Forelimb muscle (tissue), 1 donor: ENCODE data around the gene HSPA12A. TPM values are rescaled to one million over a fixed set of nuclear protein-coding genes. Genes with fewer than 3 reads are reported as not detected.

Experiments
- DNase-seq: peaks from one replicate; pipeline ENCODE4 v3.0.0-alpha.2; 2013; ENCODE audit warnings: low read depth
- polyA plus RNA-seq: library from polyadenylated mRNA; unstranded; fragments of 120-200 nt; gene quantifications from one replicate; pipeline ENCODE4 v1.2.1, GENCODE V29; 2013; ENCODE audit not compliant: insufficient read length

HSPA12A gene
- polyA plus RNA-seq, 1 donor, result 5.3 TPM

GRCh38 chr10:116669080-116669479 is 73.3 kb downstream of the HSPA12A start:
- no peak for DNase-seq

- no peak for DNase-seq
Measured at GRCh38 chr10:116668446-116668845, 73.9 kb downstream of the HSPA12A start.

- DNase-seq, result no peak
Measured at GRCh38 chr10:116668018-116668417, 74.3 kb downstream of the HSPA12A start.

- DNase-seq, result no peak
Measured at GRCh38 chr10:116667484-116667883, 74.9 kb downstream of the HSPA12A start.

- DNase-seq, result no peak
Measured at GRCh38 chr10:116665541-116666125, 76.7 kb downstream of the HSPA12A start.

- no peak for DNase-seq
Measured at GRCh38 chr10:116664631-116665030, 77.7 kb downstream of the HSPA12A start.

- DNase-seq, result no peak
Measured at GRCh38 chr10:116663342-116663741, 79.0 kb downstream of the HSPA12A start.

- DNase-seq, result no peak
Measured at GRCh38 chr10:116660860-116661259, 81.5 kb downstream of the HSPA12A start.

GRCh38 chr10:116659049-116659670 is 83.2 kb downstream of the HSPA12A start:
- no peak for DNase-seq

GRCh38 chr10:116657863-116658551 is 84.4 kb downstream of the HSPA12A start:
- no peak for DNase-seq

GRCh38 chr10:116656044-116656443 is 86.3 kb downstream of the HSPA12A start:
- DNase-seq, result no peak

- no peak for DNase-seq
Measured at GRCh38 chr10:116655568-116655967, 86.8 kb downstream of the HSPA12A start.

GRCh38 chr10:116654816-116655215 is 87.5 kb downstream of the HSPA12A start:
- no peak for DNase-seq

- DNase-seq, result no peak
Measured at GRCh38 chr10:116653885-116654284, 88.5 kb downstream of the HSPA12A start.

- DNase-seq, result no peak
Measured at GRCh38 chr10:116648903-116649302, 93.5 kb downstream of the HSPA12A start.

- DNase-seq, result no peak
Measured at GRCh38 chr10:116646502-116646901, 95.9 kb downstream of the HSPA12A start.

- DNase-seq, result no peak
Measured at GRCh38 chr10:116637830-116638229, 104.5 kb downstream of the HSPA12A start.

GRCh38 chr10:116636976-116637375 is 105.4 kb downstream of the HSPA12A start:
- no peak for DNase-seq

- DNase-seq, result no peak
Measured at GRCh38 chr10:116636385-116636784, 106.0 kb downstream of the HSPA12A start.

GRCh38 chr10:116634126-116634975 is 108.0 kb downstream of the HSPA12A start:
- no peak for DNase-seq

- no peak for DNase-seq
Measured at GRCh38 chr10:116633216-116633600, 109.2 kb downstream of the HSPA12A start.

GRCh38 chr10:116632596-116633215 is 109.7 kb downstream of the HSPA12A start:
- no peak for DNase-seq
